PC-3 (cell line): ENCODE data around the gene ERV3-1.
"Not testable (repeated sequence)": the region's sequence is repeated elsewhere in the genome, so short reads cannot be mapped to it uniquely, and the experiment has no call there.

Source experiments
- EZH2 ChIP-seq: fragments of 300-600 bp; sonication (generic); IDR thresholded peaks from one replicate; pipeline ENCODE4 v1.6.1; 2017; ENCODE audit warnings: antibody characterized with exemption, mild to moderate bottlenecking, low read length; ENCODE audit not compliant: unreplicated experiment
- TF ChIP-seq, protein P1 (sequence below): fragments of 300-600 bp; sonication (generic); conservative IDR thresholded peaks from 2 replicates; pipeline ENCODE4 v1.5.1; 2017; ENCODE audit warnings: antibody characterized with exemption, low read depth, mild to moderate bottlenecking, low read length

DNA sequence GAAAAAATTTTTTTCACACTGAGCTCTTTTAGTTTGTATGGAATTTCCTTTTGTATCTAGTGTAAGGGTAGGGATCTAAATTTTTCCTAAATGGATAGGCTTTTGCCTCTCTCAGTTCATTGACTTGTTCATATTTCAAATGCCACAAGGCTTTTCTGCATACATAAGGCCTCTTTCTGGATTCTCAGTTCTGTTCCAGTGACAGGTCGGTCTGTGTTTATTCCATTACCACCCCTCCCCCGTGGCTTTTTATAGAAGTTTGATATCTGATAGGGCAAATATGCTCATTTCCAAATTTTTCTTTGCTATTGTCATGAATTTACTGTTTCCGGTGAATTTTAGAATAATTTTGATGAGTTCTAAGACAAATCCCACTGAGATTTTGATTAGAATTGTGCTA is 45.2 kb upstream of the ERV3-1 start:
- TF ChIP-seq, protein P1, sequence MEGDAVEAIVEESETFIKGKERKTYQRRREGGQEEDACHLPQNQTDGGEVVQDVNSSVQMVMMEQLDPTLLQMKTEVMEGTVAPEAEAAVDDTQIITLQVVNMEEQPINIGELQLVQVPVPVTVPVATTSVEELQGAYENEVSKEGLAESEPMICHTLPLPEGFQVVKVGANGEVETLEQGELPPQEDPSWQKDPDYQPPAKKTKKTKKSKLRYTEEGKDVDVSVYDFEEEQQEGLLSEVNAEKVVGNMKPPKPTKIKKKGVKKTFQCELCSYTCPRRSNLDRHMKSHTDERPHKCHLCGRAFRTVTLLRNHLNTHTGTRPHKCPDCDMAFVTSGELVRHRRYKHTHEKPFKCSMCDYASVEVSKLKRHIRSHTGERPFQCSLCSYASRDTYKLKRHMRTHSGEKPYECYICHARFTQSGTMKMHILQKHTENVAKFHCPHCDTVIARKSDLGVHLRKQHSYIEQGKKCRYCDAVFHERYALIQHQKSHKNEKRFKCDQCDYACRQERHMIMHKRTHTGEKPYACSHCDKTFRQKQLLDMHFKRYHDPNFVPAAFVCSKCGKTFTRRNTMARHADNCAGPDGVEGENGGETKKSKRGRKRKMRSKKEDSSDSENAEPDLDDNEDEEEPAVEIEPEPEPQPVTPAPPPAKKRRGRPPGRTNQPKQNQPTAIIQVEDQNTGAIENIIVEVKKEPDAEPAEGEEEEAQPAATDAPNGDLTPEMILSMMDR = not testable (repeated sequence)
- TF ChIP-seq EZH2 = not testable (repeated sequence)
